HK-2 (cell line): ENCODE data around the gene TNFRSF8.

Source experiments
- DNase-seq: peaks from one replicate; pipeline ENCODE4 v3.0.0-alpha.2; 2018; ENCODE audit not compliant: unreplicated experiment

TNFRSF8 gene

DNA sequence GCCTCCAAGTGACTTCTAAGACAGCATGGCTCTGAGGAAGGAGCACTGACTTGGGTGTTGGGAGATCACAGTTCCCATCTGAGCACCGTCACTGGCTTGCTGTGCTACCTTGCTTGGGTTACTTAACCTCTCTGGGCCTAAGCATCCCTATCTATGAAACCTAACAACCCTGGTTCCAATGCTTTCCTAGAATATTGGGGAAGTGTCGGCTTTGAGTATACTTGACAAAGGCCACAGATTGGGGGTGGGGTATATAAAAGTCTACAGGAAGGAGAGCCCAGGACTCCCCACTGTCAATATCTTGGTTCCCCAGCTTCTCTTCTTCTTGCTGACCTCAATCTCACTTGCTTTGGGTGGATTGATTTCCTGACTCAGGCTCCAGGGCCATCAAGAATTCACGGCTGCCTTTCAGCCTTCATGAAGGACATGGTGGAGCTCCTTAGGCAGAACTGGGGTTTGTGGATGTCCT, 110.0 kb downstream of the TNFRSF8 start:
- no peak for DNase-seq

DNA sequence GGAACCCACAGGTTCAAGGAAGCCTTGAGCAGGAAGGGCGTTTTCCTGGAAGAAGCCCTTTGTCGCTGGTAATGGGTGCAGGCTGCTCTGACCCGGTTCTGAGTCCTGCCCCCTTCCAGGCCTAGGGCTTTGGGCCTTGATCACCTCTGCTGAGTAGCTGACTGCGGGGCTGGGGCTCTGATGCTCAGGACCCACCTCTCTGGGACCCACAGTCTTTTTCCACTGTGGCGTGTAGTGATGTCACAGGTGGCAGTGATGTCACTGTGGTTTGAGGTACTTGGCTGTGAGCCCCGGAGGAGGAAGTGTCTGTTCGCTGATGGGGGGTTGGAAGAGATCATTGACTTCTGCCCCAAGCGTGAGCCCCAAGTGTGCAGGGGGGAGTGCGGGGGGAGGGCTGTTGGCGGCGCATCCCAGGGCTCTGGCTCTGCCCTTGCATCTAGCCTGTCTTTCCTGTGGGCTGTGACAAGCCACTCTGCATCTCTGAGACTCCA, 110.6 kb downstream of the TNFRSF8 start:
- DNase-seq = no peak

DNA sequence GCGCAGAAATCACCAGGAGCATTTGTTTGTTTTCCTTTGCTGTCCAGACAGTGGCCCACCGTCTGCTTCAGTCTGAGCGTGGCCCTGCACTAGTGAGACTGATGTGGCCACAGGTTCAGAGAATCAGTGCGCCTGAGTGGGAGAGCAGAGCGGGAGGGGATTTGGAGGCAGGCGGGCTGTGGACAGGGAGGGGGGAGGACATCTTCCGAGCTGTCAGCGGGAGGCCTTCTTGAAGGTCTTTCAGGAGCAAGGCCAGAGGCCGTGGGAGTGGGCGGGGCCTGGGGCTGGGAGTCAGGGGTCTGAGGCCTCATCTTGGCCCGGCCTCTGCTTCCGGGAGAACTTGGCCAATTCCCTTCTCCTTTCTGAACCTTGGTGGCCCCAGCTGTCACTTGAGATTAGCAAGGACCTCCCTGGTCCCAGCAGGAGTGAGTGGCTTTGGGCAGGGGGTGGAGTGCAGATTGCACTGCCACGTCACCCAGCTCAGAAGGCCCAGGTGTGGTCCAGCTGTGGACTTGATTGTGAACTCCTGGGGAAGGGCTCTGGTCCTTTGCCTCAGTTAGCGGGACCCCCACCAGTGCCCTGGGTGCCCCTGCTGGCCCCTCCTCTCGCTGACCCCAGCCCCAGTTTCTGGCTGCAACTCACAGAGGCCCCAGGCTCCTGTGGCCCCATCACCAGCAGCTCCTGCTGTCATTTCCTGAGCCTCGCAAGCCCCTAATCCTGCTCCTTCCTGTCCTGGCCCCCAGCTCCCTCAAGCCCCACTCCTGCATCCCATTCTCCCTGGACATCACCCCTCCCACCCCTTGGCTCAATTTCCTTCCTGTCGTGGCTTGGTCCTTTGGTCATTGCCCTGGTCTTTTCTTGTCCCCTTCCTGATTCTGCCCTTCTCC, 112.1 kb downstream of the TNFRSF8 start:
- no peak for DNase-seq

DNA sequence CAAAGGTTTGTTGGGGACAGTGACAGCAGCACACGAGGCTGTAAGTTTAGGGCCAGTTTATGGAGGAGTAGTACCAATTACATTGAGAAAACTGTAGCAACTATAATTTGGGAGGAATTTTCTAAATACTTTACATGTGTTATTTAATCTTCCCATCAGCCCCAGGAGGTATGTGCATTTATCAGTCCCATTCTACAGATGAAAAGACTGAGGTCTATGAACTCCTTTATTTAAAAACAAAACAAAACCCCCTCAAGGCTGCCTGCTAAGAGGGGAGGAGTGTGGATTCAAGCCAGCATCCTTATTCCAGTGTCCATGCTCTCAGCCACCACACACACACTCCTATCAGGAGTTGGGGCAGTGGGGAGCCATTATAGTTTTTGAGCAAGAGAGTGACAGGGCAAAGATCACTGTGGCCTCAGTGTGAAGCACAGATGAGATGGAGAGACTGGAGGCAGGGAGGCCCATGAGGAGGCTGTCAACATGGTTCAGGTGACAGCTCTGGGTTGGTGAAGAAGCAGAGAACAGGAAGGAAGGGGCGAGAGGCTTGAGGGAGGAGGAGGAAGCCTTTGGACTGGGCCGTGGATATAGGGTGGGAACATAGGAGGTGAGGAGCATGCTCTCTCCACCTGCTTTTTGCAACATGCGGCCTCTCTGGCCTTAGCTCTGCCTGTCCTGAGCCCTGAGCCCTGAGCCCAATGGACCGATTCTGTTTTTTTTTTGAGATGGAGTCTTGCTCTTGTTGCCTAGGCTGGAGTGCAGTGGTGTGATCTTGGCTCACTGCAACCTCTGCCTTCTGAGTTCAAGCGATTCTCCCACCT, 113.4 kb downstream of the TNFRSF8 start:
- DNase-seq = no peak

DNA sequence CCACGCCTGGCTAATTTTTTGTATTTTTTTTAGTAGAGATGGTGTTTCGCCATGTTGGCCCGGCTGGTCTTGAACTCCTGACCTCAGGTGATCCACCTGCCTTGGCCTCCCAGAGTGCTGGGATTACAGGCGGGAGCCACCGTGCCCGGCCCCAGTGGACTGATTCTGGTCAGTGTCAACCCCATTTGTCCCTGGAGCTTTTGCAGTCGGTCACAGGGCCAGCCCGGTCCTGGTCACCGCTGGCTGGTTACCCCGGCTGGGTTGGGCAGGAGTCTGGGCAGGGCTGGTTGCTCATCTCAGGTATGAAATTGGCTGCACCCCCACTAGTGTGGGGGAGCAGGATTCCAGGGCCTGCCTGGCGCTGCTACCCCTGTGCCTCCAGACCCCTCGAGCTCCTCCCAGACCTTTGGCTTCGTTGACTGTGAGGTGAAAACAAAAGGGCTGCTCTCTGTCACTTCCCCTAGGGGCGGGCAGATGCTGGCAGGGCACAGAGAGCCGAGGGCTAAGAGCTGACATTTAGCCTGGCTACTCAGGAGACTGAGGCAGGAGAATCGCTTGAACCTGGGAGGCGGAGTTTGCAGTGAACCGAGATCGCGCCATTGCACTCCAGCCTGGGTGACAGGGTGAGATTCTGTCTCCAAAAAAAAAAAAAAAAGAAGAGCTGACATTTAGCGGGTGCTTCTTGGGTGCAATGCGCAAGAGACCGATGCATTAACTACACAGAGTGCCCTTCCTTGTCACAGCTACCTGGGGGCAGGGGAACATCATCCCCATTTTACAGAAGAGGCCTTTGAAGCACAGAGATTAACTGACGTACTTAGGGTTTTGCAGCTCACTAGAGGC, 114.3 kb downstream of the TNFRSF8 start:
- DNase-seq = no peak

DNA sequence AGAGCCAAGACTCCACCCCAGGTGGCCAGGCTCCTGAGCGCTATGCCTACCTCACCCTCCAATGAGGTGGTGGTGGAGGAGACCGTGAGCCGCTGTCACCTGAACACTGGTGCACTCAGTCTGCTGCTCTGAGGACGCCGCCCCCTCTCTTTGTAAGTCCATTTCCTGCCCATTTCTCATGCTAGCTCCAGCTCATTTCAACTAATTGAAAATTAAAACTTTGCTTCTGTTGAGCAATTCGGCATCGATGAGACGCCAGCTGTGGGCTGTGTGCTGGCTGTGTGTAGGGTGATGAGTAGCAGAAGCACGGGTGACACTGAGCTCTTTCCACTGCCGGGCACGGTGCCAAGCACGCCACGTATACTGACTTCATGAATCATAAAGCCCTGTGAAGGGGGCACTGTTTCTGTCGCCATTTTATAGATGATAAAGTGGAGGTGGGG, 114.9 kb downstream of the TNFRSF8 start:
- DNase-seq = peak; percentile 71

DNA sequence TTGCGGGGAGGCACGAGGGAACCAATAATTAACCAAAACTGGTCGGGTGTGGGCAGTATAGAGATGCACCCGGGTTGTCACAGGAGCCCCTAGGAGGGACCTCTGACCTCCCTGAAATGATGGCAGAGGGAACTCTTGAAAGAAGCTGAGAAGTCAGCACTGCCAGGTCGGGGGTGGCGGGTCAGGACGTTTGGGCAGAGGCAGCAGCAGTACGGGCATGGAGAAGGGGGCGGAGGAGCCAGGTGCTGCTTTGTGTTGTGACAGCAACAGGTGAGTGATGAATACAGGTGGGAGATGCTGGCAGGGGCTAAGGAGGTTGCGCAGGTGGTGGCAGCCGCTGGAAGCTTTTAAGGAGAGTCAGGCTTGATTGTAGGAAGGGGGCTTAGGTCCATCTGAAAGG, 115.4 kb downstream of the TNFRSF8 start:
- no peak for DNase-seq

DNA sequence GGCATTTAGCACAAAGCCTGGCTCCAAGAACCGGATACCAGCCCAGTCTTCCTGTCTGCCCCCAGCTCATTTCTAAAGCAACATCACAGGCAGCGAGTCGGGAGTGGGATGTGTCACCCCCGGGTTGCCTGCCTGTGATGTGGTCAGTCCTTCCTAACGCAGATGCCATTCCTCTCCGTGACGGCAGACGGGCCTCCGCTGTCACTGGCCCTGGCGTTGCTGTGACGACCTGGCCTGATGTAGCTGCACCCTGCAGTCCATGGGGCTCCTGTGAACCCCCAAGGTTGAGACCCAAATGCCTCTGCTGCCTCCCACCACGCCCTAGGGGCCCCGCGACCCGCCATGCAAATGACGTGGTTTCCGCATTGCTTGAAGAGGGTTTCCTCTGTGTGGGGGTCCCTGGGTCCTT, 116.0 kb downstream of the TNFRSF8 start:
- peak; percentile 71 for DNase-seq

DNA sequence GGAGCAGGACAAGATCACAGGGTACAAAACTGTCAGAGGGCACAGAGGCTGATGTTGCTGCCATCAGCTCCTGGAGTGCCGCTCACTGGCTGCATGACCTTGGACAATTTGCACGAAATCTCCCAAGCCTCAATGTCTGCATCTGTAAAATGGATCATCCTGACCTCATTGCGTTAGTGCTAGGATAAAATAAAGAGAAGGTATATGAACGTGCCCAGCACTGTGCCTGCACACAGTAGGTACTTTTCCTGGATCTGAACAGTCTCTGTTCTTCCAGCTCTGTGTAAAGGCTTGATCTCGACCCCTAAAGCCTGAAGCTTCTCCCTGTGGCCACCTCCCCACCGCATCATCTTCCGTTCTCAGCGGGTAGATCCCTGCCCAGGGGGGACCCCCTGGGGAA, 116.6 kb downstream of the TNFRSF8 start:
- no peak for DNase-seq

DNA sequence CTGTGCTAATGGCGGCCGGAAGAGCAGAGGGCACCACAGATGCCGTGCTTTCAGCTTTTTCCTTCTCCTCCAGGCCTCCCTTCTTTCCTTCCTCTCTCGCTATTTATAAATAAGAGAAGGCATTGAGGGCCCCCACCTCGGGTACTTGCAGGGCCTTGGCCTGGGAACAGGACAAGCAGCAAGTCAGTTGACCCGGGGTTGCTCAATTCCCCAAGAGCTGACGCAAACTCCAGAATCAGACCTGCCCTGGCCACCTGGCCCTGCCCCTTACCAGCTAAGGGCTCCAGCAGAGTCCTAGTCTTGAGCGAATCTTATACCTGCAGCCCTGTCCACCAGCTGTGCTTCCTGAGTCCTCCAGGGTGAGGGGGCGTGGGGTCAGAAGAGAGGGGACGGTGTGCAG, 117.2 kb downstream of the TNFRSF8 start:
- no peak for DNase-seq

DNA sequence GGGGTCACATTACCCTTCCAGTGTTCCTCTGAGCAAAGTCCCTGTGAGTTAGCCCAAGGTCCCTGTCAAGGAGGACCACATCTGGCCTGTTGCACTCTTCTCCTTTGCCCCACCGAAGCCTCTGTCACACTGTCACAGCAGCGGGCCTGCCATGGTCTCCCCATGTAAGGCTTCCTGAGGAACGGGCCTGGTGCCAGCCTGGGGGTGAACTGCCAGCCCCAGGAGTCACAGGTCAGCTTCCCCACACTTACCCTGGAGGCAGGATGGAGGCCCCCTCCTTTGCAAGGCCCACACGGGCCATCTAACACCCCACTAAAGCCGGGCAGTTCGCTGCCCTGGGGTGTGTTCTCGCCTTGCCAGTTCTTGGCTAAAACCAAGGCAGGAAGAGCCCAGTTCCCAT, 117.8 kb downstream of the TNFRSF8 start:
- DNase-seq = no peak

DNA sequence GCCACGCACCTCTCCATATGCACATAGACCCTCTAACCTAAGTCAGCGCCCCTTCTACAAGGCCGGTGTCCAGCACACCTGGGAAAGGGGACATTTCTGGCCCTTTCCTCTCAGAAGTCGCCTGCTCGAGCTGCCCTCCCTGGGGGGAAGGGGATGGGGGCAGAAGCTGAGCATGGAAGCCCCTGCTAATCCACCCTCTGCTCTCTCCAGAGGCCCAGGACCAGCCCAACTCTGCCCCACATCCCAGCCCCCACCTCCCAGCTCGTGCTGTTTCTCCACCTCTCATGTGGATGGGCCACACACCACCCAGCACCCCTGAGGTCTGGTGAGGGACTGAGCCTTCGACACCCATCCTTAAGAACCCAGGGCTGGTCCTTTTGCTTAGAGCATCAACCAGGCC, 118.5 kb downstream of the TNFRSF8 start:
- no peak for DNase-seq

DNA sequence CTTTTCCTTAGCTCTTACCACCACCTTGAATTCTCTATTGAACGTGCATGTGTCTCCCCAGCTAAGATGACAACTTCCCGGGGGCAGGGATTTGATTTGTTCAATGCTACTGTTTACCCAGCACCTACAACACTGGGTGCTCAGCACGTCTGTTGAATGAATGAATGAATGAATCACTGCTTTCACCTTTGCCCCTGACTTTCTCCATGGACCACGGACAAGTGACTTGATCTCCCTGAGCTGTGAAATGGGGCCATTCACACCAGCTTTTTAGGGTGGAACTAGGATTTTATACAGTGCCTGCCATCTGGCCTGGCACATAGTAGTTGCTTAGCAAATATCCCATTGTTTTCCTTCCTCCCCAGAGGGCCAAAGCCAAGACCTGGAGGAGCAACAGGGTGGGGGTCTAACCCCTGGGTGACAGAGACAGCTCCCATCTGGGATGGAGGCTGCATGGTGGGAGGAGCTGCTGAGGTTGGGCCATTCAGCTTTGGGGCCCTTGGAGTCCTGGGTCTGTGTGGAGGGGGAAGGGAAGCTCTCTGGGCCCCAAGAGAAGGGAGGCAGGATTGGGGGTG, 119.4 kb downstream of the TNFRSF8 start:
- no peak for DNase-seq

DNA sequence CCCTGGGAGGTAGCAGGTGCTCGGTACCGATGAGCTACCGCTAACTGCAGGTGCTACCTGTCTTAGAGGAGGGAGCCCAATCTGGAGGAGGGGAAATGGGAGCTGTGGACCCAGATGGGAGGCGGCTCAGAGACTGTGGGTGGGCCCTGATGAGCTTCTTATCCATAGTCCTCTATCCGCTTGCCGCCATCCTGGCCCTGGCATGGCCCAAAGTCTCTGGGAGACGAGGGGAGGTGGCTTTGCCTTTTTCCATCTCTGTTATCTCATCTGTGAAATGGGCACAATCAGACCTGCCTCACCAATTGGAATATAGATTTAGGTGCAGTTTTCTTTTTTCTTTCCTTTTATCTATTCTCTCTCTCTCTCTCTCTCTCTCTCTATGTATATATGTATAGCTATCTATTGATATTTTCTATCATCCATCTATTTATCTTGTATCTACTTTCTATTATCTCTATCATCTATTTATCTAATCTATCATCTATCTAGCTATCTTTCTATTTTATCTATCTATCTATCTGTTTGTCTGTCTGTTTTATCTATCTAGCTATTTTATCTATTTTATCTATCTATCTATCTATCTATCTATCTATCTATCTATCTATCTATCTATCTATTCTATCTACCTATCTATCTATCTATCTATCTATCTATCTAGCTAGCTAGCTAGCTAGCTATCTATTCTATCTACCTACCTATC, 120.1 kb downstream of the TNFRSF8 start:
- DNase-seq = no peak

DNA sequence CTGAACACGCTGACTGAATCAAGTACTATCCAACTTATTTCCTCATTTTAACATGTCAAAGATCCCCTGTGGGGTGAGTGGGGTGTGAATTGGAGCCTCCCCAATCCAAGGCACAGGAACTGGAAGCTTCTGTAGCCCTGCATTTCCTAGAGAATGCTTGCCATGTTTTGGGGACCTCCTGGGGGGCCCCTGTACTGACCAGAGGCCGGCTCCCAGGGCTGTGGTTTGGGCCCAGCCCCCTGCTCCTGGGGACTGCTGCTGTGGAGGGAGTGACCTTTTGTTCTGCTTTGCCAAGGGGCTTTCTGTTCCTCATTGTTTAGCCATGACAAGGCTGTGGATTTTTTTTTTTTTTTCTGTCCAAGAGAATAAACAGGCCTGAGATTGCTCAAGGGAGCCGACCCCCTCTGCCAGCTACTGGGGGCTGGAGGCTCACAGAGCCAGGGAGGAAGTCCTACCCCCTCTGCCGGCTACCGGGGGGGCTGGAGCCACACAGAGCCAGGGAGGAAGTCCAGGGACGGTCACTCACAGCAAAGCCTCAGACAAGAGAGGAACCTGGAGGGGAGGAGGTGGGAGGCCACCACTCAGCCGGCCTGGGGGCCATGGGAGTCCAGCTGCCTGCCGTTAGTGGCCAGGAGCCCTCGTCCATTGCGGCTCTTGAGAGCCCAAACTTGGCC, 121.0 kb downstream of the TNFRSF8 start:
- DNase-seq = peak; percentile 17

DNA sequence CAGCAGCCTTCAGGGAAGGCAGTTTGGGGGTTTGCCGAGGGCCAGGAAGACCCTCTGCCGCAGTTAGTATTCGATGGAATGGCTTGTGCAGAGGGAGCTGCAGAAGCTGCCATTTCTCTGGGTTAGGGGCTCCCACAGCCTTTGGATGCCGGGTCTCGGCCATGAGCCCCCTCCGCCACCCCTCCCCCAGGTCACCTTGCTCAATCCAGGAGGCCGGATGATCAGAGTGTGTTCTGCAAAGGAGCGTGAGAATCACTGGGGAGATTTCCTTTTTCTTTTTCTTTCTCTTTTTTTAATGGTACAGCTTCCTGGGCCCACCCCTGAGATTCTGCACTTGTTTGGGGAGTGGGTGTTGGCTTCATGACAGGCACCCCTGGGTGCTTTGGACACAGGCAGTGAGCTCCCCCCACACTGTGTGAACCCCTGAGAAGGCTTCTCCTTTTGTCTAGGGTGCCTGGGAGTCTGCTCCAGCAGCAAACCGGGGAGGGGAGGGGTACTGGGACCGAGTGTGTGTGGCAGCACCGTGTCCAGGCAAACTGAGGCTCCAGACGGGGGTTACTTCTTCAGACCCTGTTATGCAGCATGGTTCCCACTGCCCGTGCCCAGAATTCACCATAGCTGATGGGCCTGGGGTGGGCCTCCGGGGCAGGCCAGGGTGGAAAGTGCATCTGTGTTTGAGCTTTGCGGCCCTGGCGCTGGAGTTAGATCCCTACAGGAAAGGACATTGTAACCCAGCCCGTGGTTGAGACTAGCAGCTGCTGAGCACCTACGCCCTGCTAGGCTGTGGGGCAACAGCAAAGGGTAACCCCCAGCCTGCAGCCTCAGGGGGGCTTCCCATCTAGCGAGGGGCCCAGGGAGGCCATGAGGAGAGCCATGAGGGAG, 122.2 kb downstream of the TNFRSF8 start:
- no peak for DNase-seq

DNA sequence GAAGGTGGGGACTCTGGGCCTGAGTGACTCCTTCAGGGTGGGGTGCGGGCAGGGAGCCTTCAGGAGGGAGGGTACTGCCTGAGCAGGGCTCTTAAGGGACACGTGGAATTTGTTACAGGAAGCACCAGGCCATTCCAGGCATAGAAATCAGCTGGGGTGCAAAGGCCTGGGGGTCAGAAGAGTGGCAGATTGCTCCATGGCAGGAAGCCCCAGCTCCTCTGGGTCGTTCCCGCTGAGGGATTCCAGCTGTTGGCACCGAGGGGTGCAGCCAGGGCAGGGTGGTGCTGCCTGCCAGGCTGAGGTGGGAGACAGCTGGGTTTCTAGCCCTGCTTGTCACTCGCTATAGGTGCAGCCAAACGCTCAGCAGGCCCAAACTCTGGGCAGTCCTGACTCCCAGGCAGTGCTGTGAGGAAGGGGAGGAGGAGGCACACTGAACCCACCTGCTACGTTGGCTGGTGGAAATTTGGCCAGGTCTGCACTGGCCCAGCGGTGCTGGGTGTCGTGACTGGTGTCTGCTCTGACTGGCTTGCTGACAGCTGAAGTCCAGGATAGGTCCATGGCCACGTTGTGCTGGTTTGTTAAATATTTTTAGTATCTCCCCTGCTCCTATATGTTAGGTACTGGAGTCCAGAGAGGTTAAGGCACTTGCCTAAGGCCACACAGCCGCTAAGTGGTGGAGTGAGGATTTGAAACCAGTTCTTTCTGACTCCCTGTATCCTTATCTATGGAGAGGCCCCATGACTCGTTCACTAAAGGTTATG, 123.0 kb downstream of the TNFRSF8 start:
- no peak for DNase-seq

DNA sequence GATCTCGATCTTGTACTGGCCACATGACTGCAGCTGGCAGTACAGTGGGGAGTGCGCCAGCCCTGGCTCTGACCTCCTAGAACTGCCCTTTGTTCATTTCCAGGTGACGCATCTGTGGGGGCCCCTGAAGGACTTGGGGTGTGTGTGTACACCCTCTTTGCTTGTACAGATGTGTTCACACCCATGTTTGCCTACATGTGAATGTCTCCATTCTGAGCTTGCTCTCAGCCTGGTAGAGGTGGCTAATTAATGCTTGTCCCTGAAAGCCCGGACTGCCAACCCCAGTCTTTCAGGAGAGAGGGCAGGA, 123.5 kb downstream of the TNFRSF8 start:
- DNase-seq = no peak

DNA sequence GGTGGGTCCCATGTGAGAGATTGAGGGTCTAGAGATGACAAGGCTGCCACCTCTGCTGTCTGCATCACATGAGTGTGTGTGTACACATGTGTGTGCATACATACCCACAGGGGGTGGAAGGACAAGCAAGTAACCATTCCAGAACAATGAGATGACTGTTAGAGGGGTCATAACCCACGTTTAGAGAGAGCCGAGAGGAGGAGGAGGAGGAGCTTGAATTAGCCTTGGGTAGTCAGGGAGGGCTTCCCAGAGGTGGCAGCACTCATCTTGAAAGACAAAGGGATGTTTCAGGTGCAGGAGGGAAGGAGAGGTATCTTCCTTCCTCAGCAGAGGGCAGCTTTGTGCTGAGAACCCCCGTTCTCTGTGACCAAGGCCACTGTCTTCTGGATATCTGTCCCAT, 125.0 kb downstream of the TNFRSF8 start:
- no peak for DNase-seq
